Liver (tissue), 9 donors: ENCODE measurements around the gene CHRNB2. TPM values are rescaled to one million over a fixed set of nuclear protein-coding genes. Genes with fewer than 3 reads are reported as not detected.

ENCODE experiments used
- DNase-seq: peaks from one replicate; pipeline ENCODE4 v3.0.0-alpha.2; 2017; ENCODE audit warnings: low spot score
- H3K27ac ChIP-seq, 2 donors: one replicate each; pipeline ENCODE4 v1.7.0; 2013; ENCODE audit warnings: inconsistent platforms in 2 of 2, low read length in 2 of 2, control low read depth in 1 of 2, low read depth in 1 of 2, mild to moderate bottlenecking in 1 of 2
- H3K27me3 ChIP-seq, 4 donors: one replicate each; pipeline versions ENCODE4 v1.6.1 to v1.7.0; 2013; ENCODE audit warnings: low read length in 3 of 4, inconsistent platforms in 1 of 4, mild to moderate bottlenecking in 1 of 4, moderate library complexity in 1 of 4; ENCODE audit not compliant: control insufficient read depth in 4 of 4, insufficient read depth in 4 of 4
- H3K36me3 ChIP-seq, 4 donors: one replicate each; pipeline versions ENCODE4 v1.6.1 to v1.7.0; 2013; ENCODE audit warnings: low read length in 3 of 4, mild to moderate bottlenecking in 3 of 4, low read depth in 1 of 4, moderate library complexity in 1 of 4; ENCODE audit not compliant: control insufficient read depth in 4 of 4, insufficient read depth in 3 of 4
- H3K4me1 ChIP-seq, 4 donors: one replicate each; pipeline versions ENCODE4 v1.6.1 to v1.7.0; 2013; ENCODE audit warnings: low read length in 3 of 4, mild to moderate bottlenecking in 3 of 4, moderate library complexity in 1 of 4; ENCODE audit not compliant: control insufficient read depth in 4 of 4, insufficient read depth in 4 of 4
- H3K4me3 ChIP-seq, 3 donors: one replicate each; pipeline versions ENCODE4 v1.6.1 to v1.7.0; 2013; ENCODE audit warnings: low read length in 3 of 3, control low read depth in 1 of 3, low read depth in 1 of 3, mild to moderate bottlenecking in 1 of 3
- H3K9ac ChIP-seq, 2 donors: one replicate each; pipeline ENCODE4 v1.7.0; 2013; ENCODE audit warnings: low read length in 2 of 2, mild to moderate bottlenecking in 2 of 2, moderate library complexity in 2 of 2, control low read depth in 1 of 2, low read depth in 1 of 2
- H3K9me3 ChIP-seq, 4 donors: one replicate each; pipeline versions ENCODE4 v1.6.1 to v1.7.0; 2013; ENCODE audit warnings: low read length in 3 of 4; ENCODE audit not compliant: control insufficient read depth in 4 of 4
- ATF3 ChIP-seq: IDR thresholded peaks from 2 replicates; pipeline ENCODE4 v1.6.1; 2016; ENCODE audit warnings: antibody characterized with exemption
- CTCF ChIP-seq: fragments of 150-350 bp; IDR thresholded peaks from 2 replicates; pipeline ENCODE4 v1.5.1; 2017; ENCODE audit warnings: improper control_type of control experiment, low read depth, low read length; ENCODE audit not compliant: missing input control
- FOXA1 ChIP-seq: IDR thresholded peaks from 2 replicates; pipeline ENCODE4 v1.6.1; 2016; ENCODE audit warnings: antibody characterized with exemption
- FOXA2 ChIP-seq: IDR thresholded peaks from 2 replicates; pipeline ENCODE4 v1.6.1; 2016; ENCODE audit warnings: antibody characterized with exemption
- HNF4A ChIP-seq, 2 donors: conservative IDR thresholded peaks; 2 replicates each; pipeline ENCODE4 v1.6.1; 2016; ENCODE audit warnings: antibody characterized with exemption in 2 of 2, mild to moderate bottlenecking in 2 of 2
- HNF4G ChIP-seq: IDR thresholded peaks from 2 replicates; pipeline ENCODE4 v1.6.1; 2016; ENCODE audit warnings: antibody characterized with exemption
- JUND ChIP-seq, 2 donors: IDR thresholded peaks; 2 replicates each; pipeline ENCODE4 v1.6.1; 2016; ENCODE audit warnings: antibody characterized with exemption in 2 of 2
- MAX ChIP-seq: IDR thresholded peaks from 2 replicates; pipeline ENCODE4 v1.6.1; 2016; ENCODE audit warnings: antibody characterized with exemption
- NR2F2 ChIP-seq: IDR thresholded peaks from 2 replicates; pipeline ENCODE4 v1.6.1; 2016; ENCODE audit warnings: antibody characterized with exemption
- RAD21 ChIP-seq, 2 donors: IDR thresholded peaks; 2 replicates each; pipeline ENCODE4 v1.6.1; 2016; ENCODE audit warnings: antibody characterized with exemption in 2 of 2, mild to moderate bottlenecking in 2 of 2
- REST ChIP-seq: IDR thresholded peaks from 2 replicates; pipeline ENCODE4 v1.6.1; 2016; ENCODE audit warnings: antibody characterized with exemption, mild to moderate bottlenecking
- RXRA ChIP-seq, 2 donors: IDR thresholded peaks; 2 replicates each; pipeline ENCODE4 v1.6.1; 2017 to 2018; ENCODE audit warnings: antibody characterized with exemption in 2 of 2, mild to moderate bottlenecking in 1 of 2
- SP1 ChIP-seq: IDR thresholded peaks from 2 replicates; pipeline ENCODE4 v1.6.1; 2018; ENCODE audit warnings: antibody characterized with exemption, mild to moderate bottlenecking
- TAF1 ChIP-seq: conservative IDR thresholded peaks from 2 replicates; pipeline ENCODE4 v1.6.1; 2016; ENCODE audit warnings: antibody characterized with exemption, mild to moderate bottlenecking
- YY1 ChIP-seq: IDR thresholded peaks from 2 replicates; pipeline ENCODE4 v1.6.1; 2016; ENCODE audit warnings: antibody characterized with exemption, mild to moderate bottlenecking
- ZBTB33 ChIP-seq: IDR thresholded peaks from 2 replicates; pipeline ENCODE4 v1.6.1; 2016; ENCODE audit warnings: antibody characterized with exemption
- WGBS: extraction: QIAGEN DNeasy Blood & Tissue Kit; methylation state at CpG from one replicate; pipeline ENCODE4 v1.1.7; 2013; 5-methylcytosine and 5-hydroxymethylcytosine counted together
- polyA plus RNA-seq, 2 donors: library from polyadenylated mRNA; stranded (reverse) in 1 of 2; unstranded in 1 of 2; fragments of 200-250 nt in 1 of 2; fragments of >200 nt in 1 of 2; fragmentation: Nextera tagmentation in 1 of 2; extraction: Ambion mirVana in 1 of 2; gene quantifications; one replicate each; pipeline versions ENCODE4 v1.2.1 to v1.2.3, GENCODE V29; 2013 to 2015
- total RNA-seq, 2 donors: library from RNA; depleted of rRNA; stranded (reverse); fragments of >200 nt; gene quantifications; one replicate each; pipeline ENCODE4 v1.2.3, GENCODE V29; 2014
- donor health status: healthy.
- donor health status: healthy.
- donor health status: healthy.
- donor health status: healthy.
- donor health status: healthy.

CHRNB2 gene
- total and polyA plus RNA-seq, 4 donors: under 0.01 to 0.06 (median 0.01) TPM; not detected in 1

GRCh38 chr1:154605534-154605933 is 38.0 kb downstream of the CHRNB2 start:
- no peak overlapping the region for H3K4me3 ChIP-seq
- H3K4me1 ChIP-seq: peaks cover 1 to 40% (median 20%) of the 10 kb centered on the region in 4 donors
- no peak overlapping the region for H3K27ac ChIP-seq
- TF ChIP-seq HNF4A (conservative IDR thresholded peaks at IDR 0.05): no peak
- TF ChIP-seq NR2F2: no peak
- no peak for TF ChIP-seq FOXA1
- no peak for TF ChIP-seq ZBTB33
- TF ChIP-seq CTCF: no peak
- no peak for TF ChIP-seq TAF1
- H3K36me3 ChIP-seq: peaks cover 7 to 21% (median 15%) of the 10 kb centered on the region in 4 donors
- H3K27me3 ChIP-seq: no peaks in the 10 kb centered on the region
- no peak overlapping the region for H3K9ac ChIP-seq
- H3K9me3 ChIP-seq: no peaks in the 10 kb centered on the region
- 80% methylated on average over 2 of the region's 2 CpGs for WGBS
- no peak for DNase-seq

GRCh38 chr1:154607106-154607608 is 39.6 kb downstream of the CHRNB2 start:
- H3K9ac ChIP-seq: peak overlapping the region; percentile 88 to 96
- H3K4me1 ChIP-seq: peaks cover 1 to 40% (median 20%) of the 10 kb centered on the region in 4 donors
- H3K4me3 ChIP-seq: peak overlapping the region; percentile 75 to 100 (median 90)
- TF ChIP-seq FOXA2 (no peak), YY1 (no peak), CTCF (no peak), ATF3 (no peak), JUND (IDR thresholded peaks at IDR 0.05) (no peak), RXRA (IDR thresholded peaks at IDR 0.05) (peak in 1 of 2 donors; percentile 36), FOXA1 (no peak), REST (no peak), ZBTB33 (no peak), HNF4A (conservative IDR thresholded peaks at IDR 0.05) (peak in 1 of 2 donors; percentile 25), SP1 (no peak), MAX (no peak), NR2F2 (no peak), HNF4G (no peak), RAD21 (IDR thresholded peaks at IDR 0.05) (peak in 1 of 2 donors; percentile 5), TAF1 (no peak)
- DNase-seq: peak; percentile 47
- WGBS: 4% methylated on average over 11 of the region's 11 CpGs
- H3K27ac ChIP-seq: peak overlapping the region; percentile 97 to 98
- H3K36me3 ChIP-seq: peaks cover 0 to 5% (median 2%) of the 10 kb centered on the region in 4 donors
- H3K9me3 ChIP-seq: no peaks in the 10 kb centered on the region
- H3K27me3 ChIP-seq: no peaks in the 10 kb centered on the region
